Activated naive CD8-positive, alpha-beta T cell treated with anti-CD3 and anti-CD28 coated beads, Interleukin-2, amount 10 ng/mL, durations not matched to agents 7 days and 5 days (primary cell): ENCODE measurements around the gene SHBG. TPM values are rescaled to one million over a fixed set of nuclear protein-coding genes. Genes with fewer than 3 reads are reported as not detected.
"Not testable (repeated sequence)": the region's sequence is repeated elsewhere in the genome, so short reads cannot be mapped to it uniquely, and the experiment has no call there.

Source experiments
- ATAC-seq: fragments of 150-1000 bp; cut with Tn5 transposase; one replicate; pipeline ENCODE4 v1.10.0; 2021; ENCODE audit warnings: low read depth, moderate library complexity
- POLR2A ChIA-PET: fragments of 350-600 bp; sonication (Branson Sonifier 250); formaldehyde crosslinking; loops from one replicate; lab custom pipeline; 2021; ENCODE audit warnings: antibody characterized with exemption; lab: Charles Lee
- DNase-seq: peaks from one replicate; pipeline ENCODE4 v3.0.0; 2021
- H3K27ac Mint-ChIP-seq: one replicate; pipeline ENCODE4 v1.8.0; 2022; ENCODE audit warnings: mild to moderate bottlenecking, mixed read lengths
- H3K27me3 Mint-ChIP-seq: one replicate; pipeline ENCODE4 v1.8.0; 2022; ENCODE audit warnings: mild to moderate bottlenecking, moderate library complexity, mixed read lengths
- H3K36me3 Mint-ChIP-seq: one replicate; pipeline ENCODE4 v1.8.0; 2021; ENCODE audit warnings: mild to moderate bottlenecking, mixed read lengths
- H3K4me1 Mint-ChIP-seq: one replicate; pipeline ENCODE4 v1.8.0; 2021; ENCODE audit warnings: mixed read lengths
- H3K4me3 Mint-ChIP-seq: one replicate; pipeline ENCODE4 v1.8.0; 2022; ENCODE audit warnings: mild to moderate bottlenecking, moderate library complexity, mixed read lengths
- H3K9me3 Mint-ChIP-seq: one replicate; pipeline ENCODE4 v1.8.0; 2021; ENCODE audit warnings: mixed read lengths
- total RNA-seq, 2 experiments: library from RNA; stranded (reverse); gene quantifications; one replicate each; pipeline ENCODE4 v1.2.3, GENCODE V29; 2021

Gene SHBG
- total RNA-seq, 2 experiments from 2014 or later, result not detected

DNA sequence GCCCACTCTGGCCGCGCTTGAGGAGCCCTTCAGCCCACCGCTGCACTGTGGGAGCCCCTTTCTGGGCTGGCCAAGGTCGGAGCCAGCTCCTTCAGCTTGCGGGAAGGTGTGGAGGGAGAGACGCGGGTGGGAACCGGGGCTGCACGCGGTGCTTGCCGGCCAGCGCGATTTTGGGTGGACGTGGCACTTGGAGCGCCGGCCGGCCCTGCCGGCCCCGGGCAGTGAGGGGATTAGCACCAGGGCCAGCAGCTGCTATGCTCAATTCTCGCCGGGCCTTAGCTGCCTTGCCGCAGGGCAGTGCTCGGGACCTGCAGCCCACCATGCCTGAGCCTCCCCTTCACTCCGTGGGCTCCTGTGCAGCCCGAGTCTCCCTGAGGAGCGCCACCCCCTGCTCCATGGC is 10.8 kb downstream of the SHBG start:
- no peak overlapping the region for H3K27ac Mint-ChIP-seq
- DNase-seq (no peak), ATAC-seq (no peak)
- H3K27me3 Mint-ChIP-seq, result peaks cover 14% of the 10 kb centered on the region
- POLR2A ChIA-PET, result interaction anchor here (1.6 kb wide), 1 partner anchor 10 kb away, joined by 5 read pairs; the partner anchor contains the start of gene ATP1B2
- no peaks in the 10 kb centered on the region for H3K36me3 Mint-ChIP-seq
- H3K4me3 Mint-ChIP-seq, result no peak overlapping the region
- H3K9me3 Mint-ChIP-seq, result no peaks in the 10 kb centered on the region
- H3K4me1 Mint-ChIP-seq, result peaks cover 13% of the 10 kb centered on the region

DNA sequence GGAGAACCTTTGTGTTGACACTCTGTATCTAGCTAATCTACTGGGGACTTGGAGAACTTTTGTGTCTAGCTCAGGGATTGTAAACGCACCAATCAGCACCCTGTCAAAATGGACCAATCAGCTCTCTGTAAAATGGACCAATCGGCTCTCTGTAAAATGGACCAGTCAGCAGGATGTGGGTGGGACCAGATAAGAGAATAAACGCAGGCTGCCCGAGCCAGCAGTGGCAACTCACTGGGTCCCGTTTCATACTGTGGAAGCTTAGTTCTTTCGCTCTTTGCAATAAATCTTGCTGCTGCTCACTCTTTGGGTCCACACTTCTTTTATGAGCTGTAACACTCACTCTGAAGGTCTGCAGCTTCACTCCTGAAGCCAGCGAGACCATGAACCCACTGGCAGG is 11.7 kb downstream of the SHBG start:
- not testable (repeated sequence) for DNase-seq

DNA sequence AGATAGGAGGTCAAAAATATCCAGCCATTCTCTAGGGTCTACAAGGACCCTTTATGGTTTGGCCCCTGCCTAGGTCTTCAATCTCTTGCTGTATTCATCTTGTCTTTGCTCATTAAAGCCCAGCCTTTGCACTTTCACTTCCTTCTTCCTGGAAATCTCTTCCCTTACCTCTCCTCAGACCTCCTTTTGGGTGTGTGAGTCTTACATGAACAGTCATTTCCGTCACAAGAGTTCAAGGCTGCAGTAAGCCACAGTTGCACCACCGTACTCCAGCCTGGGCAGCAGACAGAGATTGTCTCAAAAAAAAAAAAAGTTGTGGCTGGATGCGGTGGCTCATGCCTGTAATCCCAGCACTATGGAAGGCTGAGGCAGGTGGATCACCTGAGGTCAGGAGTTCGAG is 14.8 kb downstream of the SHBG start:
- Mint-ChIP-seq H3K36me3 (no peaks in the 10 kb centered on the region), H3K27ac (no peak overlapping the region), H3K4me3 (no peak overlapping the region), H3K9me3 (no peaks in the 10 kb centered on the region), H3K27me3 (peaks cover 13% of the 10 kb centered on the region), H3K4me1 (peaks cover 13% of the 10 kb centered on the region)
- DNase-seq (no peak), ATAC-seq (no peak)
- POLR2A ChIA-PET, result no interaction called here

More for the DNA sequence above, 11.7 kb downstream of the SHBG start:
- POLR2A ChIA-PET, result interaction anchor here (1.1 to 1.6 kb wide), 2 partner anchors 9 to 46 kb away, joined by 3 to 5 read pairs; partner anchors contain the start of genes ATP1B2 and TP53
- H3K4me1 Mint-ChIP-seq, result peaks cover 13% of the 10 kb centered on the region
- not testable (repeated sequence) for H3K36me3 Mint-ChIP-seq, H3K4me3 Mint-ChIP-seq, ATAC-seq, H3K27ac Mint-ChIP-seq, H3K9me3 Mint-ChIP-seq
- peaks cover 14% of the 10 kb centered on the region for H3K27me3 Mint-ChIP-seq

- peaks cover 27% of the 10 kb centered on the region for H3K27me3 Mint-ChIP-seq
- no peak for ATAC-seq
- peaks cover 22% of the 10 kb centered on the region for H3K4me1 Mint-ChIP-seq
- no peak overlapping the region for H3K4me3 Mint-ChIP-seq
- no peak overlapping the region for H3K27ac Mint-ChIP-seq
- H3K9me3 Mint-ChIP-seq, result no peaks in the 10 kb centered on the region
- no peak for DNase-seq
- H3K36me3 Mint-ChIP-seq, result no peaks in the 10 kb centered on the region
- POLR2A ChIA-PET, result no interaction called here
These were observed 16.5 kb downstream of the SHBG start for GRCh38 chr17:7646457-7646856.

DNA sequence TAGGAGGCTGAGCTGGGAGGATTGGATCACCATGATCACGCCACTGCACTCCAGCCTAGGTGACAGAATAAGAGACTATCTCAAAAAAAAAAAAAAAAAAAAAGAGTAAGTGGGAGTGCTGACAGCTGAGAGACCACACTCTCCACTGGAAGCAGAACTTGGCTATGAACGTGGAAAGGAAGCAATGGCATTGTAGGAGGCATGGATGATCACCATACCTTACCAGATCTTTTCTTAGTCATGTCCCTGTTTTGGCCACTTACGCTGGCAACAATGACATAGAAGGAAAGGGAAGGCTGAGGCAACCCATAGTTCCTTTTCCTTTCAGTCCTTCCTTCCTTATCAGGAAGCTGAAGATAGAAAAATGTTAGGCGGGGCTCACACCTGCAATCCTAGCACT is 17.1 kb downstream of the SHBG start:
- Mint-ChIP-seq H3K4me3 (no peak overlapping the region), H3K9me3 (no peaks in the 10 kb centered on the region), H3K36me3 (no peaks in the 10 kb centered on the region), H3K27ac (no peak overlapping the region), H3K27me3 (peaks cover 25% of the 10 kb centered on the region), H3K4me1 (peaks cover 16% of the 10 kb centered on the region)
- POLR2A ChIA-PET, result interaction anchor here (1.0 kb wide), 1 partner anchor 39 kb away, joined by 3 read pairs; no protein-coding TSS in a partner anchor
- no peak for ATAC-seq
- DNase-seq, result no peak

DNA sequence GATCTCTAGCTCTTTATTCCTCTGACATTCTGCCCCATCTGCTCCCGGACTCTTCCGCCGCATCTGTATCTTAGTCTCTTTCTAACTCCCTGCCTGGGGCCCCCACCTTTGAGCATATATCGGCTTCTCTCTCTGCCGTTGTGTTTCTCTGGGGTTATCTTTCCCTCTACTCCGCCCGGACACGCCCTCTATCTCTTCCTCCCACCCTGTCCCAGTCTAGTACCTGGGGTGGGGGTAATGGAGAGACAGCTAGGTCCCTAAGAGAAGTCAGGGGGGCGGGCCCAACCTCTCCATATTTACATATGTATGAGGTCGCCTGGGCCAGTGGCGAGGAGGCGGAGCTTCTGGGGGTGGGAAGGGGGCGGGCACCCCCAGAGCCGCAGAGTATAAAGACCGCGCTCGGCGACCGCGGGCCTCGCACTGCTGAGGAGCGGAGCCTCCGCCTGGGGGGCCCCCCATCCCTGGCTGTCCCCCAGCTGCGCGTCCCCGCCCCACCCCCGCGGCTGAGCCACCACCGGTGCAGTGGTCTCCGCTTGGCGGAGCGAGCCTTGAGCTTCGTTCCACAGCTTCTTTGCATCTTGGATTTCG is 20.7 kb downstream of the SHBG start, which contains the start of gene ATP1B2:
ATP1B2 (plus strand) TSS at position 418 of the 588 bp plus-strand sequence. CDS start 593 bp downstream, outside the sequence.
- DNase-seq (peak; percentile 71), ATAC-seq (peak; percentile 86)
- peak within 1 kb of the TSS; percentile 35 for H3K27ac Mint-ChIP-seq
- H3K36me3 Mint-ChIP-seq, result no peaks in the 10 kb centered on the region
- H3K4me1 Mint-ChIP-seq, result peaks cover 11% of the 10 kb centered on the region
- no peaks in the 10 kb centered on the region for H3K9me3 Mint-ChIP-seq
- H3K27me3 Mint-ChIP-seq, result peaks cover 49% of the 10 kb centered on the region
- H3K4me3 Mint-ChIP-seq, result peak within 1 kb of the TSS; percentile 84
- POLR2A ChIA-PET, result interaction anchor here (0.6 to 2.5 kb wide), 6 partner anchors 9 to 515 kb away, joined by 3 to 21 read pairs (median 6); partner anchors contain the start of genes FXR2, SAT2 and TP53

DNA sequence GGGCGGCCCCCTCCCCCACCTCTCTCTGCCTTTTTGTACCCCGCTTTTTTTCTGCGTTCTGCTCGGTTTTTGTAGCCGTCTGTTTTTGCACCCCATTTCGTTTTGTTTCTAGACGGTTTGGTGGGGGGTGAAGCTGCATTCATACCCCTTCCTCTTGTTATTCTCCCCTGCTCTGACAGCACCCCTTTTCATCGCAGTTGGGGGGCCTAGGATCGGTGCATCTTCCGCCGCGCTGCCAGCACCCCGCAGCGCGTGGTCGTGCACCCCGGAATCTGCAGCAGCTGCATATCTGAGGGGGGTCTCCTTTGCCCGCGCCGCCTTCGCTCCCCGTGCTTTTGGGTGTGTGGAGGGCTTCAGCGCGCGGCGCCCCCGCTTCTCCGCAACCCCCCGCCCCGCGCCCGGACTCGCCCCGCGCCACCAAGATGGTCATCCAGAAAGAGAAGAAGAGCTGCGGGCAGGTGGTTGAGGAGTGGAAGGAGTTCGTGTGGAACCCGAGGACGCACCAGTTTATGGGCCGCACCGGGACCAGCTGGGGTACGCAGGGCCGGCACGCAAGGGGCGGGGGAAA is 21.2 kb downstream of the SHBG start:
- POLR2A ChIA-PET, result interaction anchor here (0.6 to 2.5 kb wide), 5 partner anchors 10 to 515 kb away, joined by 3 to 21 read pairs (median 7); partner anchors contain the start of genes FXR2, SAT2 and TP53
- Mint-ChIP-seq H3K27me3 (peaks cover 49% of the 10 kb centered on the region), H3K9me3 (no peaks in the 10 kb centered on the region), H3K36me3 (no peaks in the 10 kb centered on the region), H3K4me1 (peaks cover 11% of the 10 kb centered on the region), H3K4me3 (peak overlapping the region; percentile 76), H3K27ac (peak overlapping the region; percentile 35)
- ATAC-seq (peak; percentile 5), DNase-seq (no peak)

- peaks cover 49% of the 10 kb centered on the region for H3K27me3 Mint-ChIP-seq
- ATAC-seq (no peak), DNase-seq (no peak)
- H3K4me3 Mint-ChIP-seq, result no peak overlapping the region
- peaks cover 11% of the 10 kb centered on the region for H3K4me1 Mint-ChIP-seq
- no peaks in the 10 kb centered on the region for H3K9me3 Mint-ChIP-seq
- POLR2A ChIA-PET, result interaction anchor here (1.5 to 2.5 kb wide), 3 partner anchors 24 to 37 kb away, joined by 7 to 21 read pairs (median 11); partner anchors contain the start of genes FXR2, SAT2 and TP53
- no peaks in the 10 kb centered on the region for H3K36me3 Mint-ChIP-seq
- no peak overlapping the region for H3K27ac Mint-ChIP-seq
These were observed 21.9 kb downstream of the SHBG start for GRCh38 chr17:7651665-7652387.

DNA sequence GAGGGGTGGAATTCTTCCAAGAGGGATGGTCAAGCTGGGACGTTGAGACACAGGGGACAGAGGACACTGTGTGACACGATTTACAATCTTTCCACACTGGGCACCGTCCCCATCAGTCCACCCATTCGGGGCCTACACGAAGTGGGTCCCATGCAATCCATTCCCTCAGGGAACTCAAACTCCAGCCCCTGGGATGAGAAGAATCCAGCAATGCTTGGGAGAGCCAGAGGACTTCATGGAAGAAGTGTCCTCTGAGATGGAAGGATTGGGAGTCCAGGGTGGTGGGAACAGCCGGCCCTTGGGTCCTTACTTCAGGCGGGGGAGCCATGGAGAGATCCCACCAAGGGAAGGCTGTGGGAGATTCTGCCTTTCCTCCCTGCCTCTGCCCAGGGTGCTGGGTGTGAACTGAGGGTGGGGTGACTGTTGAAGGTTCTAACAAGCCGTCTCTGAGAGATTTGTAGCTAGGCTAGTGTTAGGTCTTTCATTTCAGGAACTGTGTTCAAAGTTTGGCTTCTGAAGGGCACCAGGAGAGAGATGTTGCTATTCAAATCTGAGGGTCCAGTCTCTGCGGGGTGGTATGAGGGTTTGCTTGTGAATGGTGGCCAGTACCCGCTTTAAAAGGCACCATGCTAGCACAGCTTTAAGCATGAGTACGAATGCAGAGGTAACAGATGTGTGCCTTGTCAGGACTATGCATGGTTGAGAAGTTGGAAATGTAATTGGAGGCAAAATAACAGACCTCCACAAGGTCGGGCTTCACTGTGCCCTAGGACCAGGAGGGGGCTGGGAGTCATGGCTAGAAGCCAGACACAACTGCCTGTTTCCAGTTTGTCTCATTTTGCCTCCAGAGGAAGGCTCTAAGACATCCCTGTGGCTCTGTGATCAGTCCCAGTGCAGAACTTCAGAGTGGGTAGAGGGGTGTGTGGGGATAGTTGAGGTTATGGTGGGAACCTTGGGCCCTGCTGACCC is 22.7 kb downstream of the SHBG start:
- Mint-ChIP-seq H3K36me3 (no peaks in the 10 kb centered on the region), H3K4me1 (peaks cover 11% of the 10 kb centered on the region), H3K27ac (no peak overlapping the region), H3K4me3 (no peak overlapping the region), H3K9me3 (no peaks in the 10 kb centered on the region), H3K27me3 (peaks cover 49% of the 10 kb centered on the region)
- POLR2A ChIA-PET, result interaction anchor here (2.2 to 2.5 kb wide), 2 partner anchors 34 to 38 kb away, joined by 11 to 21 read pairs; partner anchors contain the start of genes FXR2 and TP53
- ATAC-seq (no peak), DNase-seq (no peak)

DNA sequence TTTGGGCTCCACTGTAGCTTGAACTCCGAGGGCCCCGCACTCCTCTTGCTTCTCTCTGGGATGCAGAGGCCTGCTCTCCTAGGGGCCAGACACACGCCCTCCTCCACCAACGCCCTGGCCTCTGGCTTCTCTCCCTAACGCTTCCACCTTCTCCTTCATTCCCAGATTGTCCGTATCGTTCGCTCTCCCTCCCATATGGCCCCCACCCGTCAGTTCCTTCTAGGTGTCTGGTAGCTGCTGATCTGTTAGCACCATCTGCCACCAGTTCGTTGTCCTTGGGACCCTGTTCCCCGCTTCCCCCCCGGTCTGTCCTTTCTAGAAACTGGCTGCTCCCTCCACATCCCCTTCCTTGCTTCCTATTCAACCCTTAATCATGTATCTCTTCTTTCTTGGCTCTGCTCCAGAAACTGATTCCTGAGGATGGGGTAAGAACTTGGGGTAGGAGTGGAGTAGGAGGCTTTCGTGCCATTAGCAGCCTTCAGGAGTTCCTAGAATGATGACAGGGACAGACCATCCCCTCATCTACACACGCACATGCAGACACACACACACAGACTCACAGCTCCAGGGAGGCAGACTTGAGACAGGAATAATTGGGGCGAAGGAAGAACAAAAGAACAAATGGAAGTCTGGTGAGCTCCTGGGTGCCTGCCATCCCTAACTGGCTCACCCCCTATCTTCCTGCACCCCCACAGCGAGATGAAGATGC is 25.1 kb downstream of the SHBG start:
- H3K4me1 Mint-ChIP-seq, result peaks cover 8% of the 10 kb centered on the region
- no peak overlapping the region for H3K4me3 Mint-ChIP-seq
- DNase-seq, result no peak
- H3K36me3 Mint-ChIP-seq, result no peaks in the 10 kb centered on the region
- ATAC-seq, result no peak
- peaks cover 40% of the 10 kb centered on the region for H3K27me3 Mint-ChIP-seq
- POLR2A ChIA-PET, result interaction anchor here (1.2 kb wide), 1 partner anchor 13 kb away, joined by 3 read pairs; no protein-coding TSS in a partner anchor
- H3K9me3 Mint-ChIP-seq, result no peaks in the 10 kb centered on the region
- no peak overlapping the region for H3K27ac Mint-ChIP-seq

GRCh38 chr17:7655541-7655840 is 25.6 kb downstream of the SHBG start:
- POLR2A ChIA-PET, result interaction anchor here (1.2 kb wide), 1 partner anchor 12 kb away, joined by 3 read pairs; no protein-coding TSS in a partner anchor
- Mint-ChIP-seq H3K4me3 (no peak overlapping the region), H3K27me3 (peaks cover 35% of the 10 kb centered on the region), H3K4me1 (peaks cover 4% of the 10 kb centered on the region), H3K9me3 (no peaks in the 10 kb centered on the region), H3K27ac (no peak overlapping the region), H3K36me3 (no peaks in the 10 kb centered on the region)
- ATAC-seq (no peak), DNase-seq (no peak)
